Measurements from ENCODE around the gene MATCAP1.

GRCh38 chr16:67201411-67202345 lies 17.9 kb upstream of the MATCAP1 start:
- TF ChIP-seq, protein P1, sequence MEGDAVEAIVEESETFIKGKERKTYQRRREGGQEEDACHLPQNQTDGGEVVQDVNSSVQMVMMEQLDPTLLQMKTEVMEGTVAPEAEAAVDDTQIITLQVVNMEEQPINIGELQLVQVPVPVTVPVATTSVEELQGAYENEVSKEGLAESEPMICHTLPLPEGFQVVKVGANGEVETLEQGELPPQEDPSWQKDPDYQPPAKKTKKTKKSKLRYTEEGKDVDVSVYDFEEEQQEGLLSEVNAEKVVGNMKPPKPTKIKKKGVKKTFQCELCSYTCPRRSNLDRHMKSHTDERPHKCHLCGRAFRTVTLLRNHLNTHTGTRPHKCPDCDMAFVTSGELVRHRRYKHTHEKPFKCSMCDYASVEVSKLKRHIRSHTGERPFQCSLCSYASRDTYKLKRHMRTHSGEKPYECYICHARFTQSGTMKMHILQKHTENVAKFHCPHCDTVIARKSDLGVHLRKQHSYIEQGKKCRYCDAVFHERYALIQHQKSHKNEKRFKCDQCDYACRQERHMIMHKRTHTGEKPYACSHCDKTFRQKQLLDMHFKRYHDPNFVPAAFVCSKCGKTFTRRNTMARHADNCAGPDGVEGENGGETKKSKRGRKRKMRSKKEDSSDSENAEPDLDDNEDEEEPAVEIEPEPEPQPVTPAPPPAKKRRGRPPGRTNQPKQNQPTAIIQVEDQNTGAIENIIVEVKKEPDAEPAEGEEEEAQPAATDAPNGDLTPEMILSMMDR (optimal IDR thresholded peaks at IDR 0.05 in 1 of 3, IDR thresholded peaks at IDR 0.05 in 1 of 3, conservative IDR thresholded peaks at IDR 0.05 in 1 of 3; ENCODE audit: extremely low read depth in 1 of 3, insufficient read depth in 2 of 3, low read length in 3 of 3) = no peak
- TF ChIP-seq EZH2 (IDR thresholded peaks at IDR 0.05; ENCODE audit: low read length) = no peak
